H1 (cell line): ENCODE data around the gene TUBGCP2. TPM values are rescaled to one million over a fixed set of nuclear protein-coding genes. Genes with fewer than 3 reads are reported as not detected.

Experiments
- ASH2L ChIP-seq: fragments of 200-600, 300-600 bp; sonication (generic); IDR thresholded peaks from one replicate; pipeline ENCODE4 v1.7.1; 2017; ENCODE audit warnings: low read length
- BACH1 ChIP-seq: IDR thresholded peaks from 2 replicates; pipeline ENCODE4 v1.6.1; 2012; ENCODE audit warnings: low read length, improper control_type of control experiment
- CBX8 ChIP-seq: fragments of 300-800, 300-1000 bp; sonication (generic); IDR thresholded peaks from 2 replicates; pipeline ENCODE4 v1.7.1; 2016; ENCODE audit warnings: low read depth, low read length, borderline replicate concordance
- CTCF ChIP-seq, 3 experiments: IDR thresholded peaks; 1 replicate in 2 of 3; 2 replicates in 1 of 3; pipeline versions ENCODE4 v1.5.1 to v1.6.1; 2011; ENCODE audit warnings: low read length in 3 of 3, mild to moderate bottlenecking in 3 of 3, inconsistent platforms in 2 of 3, low read depth in 1 of 3, moderate library complexity in 1 of 3; ENCODE audit not compliant: insufficient read depth in 1 of 3; ENCODE audit errors: control extremely low read depth in 1 of 3
- EGR1 ChIP-seq: IDR thresholded peaks from 2 replicates; pipeline ENCODE4 v1.6.1; 2011; ENCODE audit warnings: low read depth, low read length, borderline replicate concordance
- EP300 ChIP-seq, 2 experiments: IDR thresholded peaks; 1 replicate in 1 of 2; 2 replicates in 1 of 2; pipeline ENCODE4 v1.6.1; 2011 to 2012; ENCODE audit warnings: low read depth in 2 of 2, low read length in 2 of 2, mild to moderate bottlenecking in 2 of 2, borderline replicate concordance in 1 of 2, inconsistent platforms in 1 of 2, moderate library complexity in 1 of 2
- GABPA ChIP-seq: IDR thresholded peaks from 2 replicates; pipeline ENCODE4 v1.6.1; 2011; ENCODE audit warnings: mild to moderate bottlenecking, low read length, moderate library complexity, borderline replicate concordance; ENCODE audit not compliant: insufficient read depth
- GTF2F1 ChIP-seq: IDR thresholded peaks from 2 replicates; pipeline ENCODE4 v1.6.1; 2012; ENCODE audit warnings: low read depth, low read length, improper control_type of control experiment, borderline replicate concordance
- MAX ChIP-seq: IDR thresholded peaks from 2 replicates; pipeline ENCODE4 v1.6.1; 2012; ENCODE audit warnings: inconsistent platforms
- NANOG ChIP-seq: IDR thresholded peaks from 2 replicates; pipeline ENCODE4 v1.6.1; 2011; ENCODE audit warnings: low read length, low read depth, mild to moderate bottlenecking, inconsistent platforms; ENCODE audit not compliant: insufficient read depth, poor library complexity, severe bottlenecking
- POLR2A ChIP-seq, 2 experiments: IDR thresholded peaks; 1 replicate in 1 of 2; 2 replicates in 1 of 2; pipeline ENCODE4 v1.6.1; 2011; ENCODE audit warnings: low read depth in 2 of 2, low read length in 2 of 2, mild to moderate bottlenecking in 2 of 2; ENCODE audit errors: control extremely low read depth in 1 of 2
- RFX5 ChIP-seq: IDR thresholded peaks from 2 replicates; pipeline ENCODE4 v1.6.1; 2011; ENCODE audit warnings: low read depth, low read length, improper control_type of control experiment, borderline replicate concordance
- SAP30 ChIP-seq: fragments of 300-600 bp; sonication (generic); IDR thresholded peaks from 2 replicates; pipeline ENCODE4 v1.7.1; 2012; ENCODE audit warnings: low read length, moderate library complexity, mild to moderate bottlenecking, inconsistent platforms; ENCODE audit not compliant: insufficient read depth, insufficient replicate concordance
- SIRT6 ChIP-seq: IDR thresholded peaks from one replicate; pipeline ENCODE4 v1.7.1; 2012; ENCODE audit warnings: low read length, inconsistent platforms
- SP4 ChIP-seq: IDR thresholded peaks from 2 replicates; pipeline ENCODE4 v1.6.1; 2012; ENCODE audit warnings: low read length, inconsistent platforms
- TAF1 ChIP-seq: IDR thresholded peaks from 2 replicates; pipeline ENCODE4 v1.6.1; 2011; ENCODE audit warnings: mild to moderate bottlenecking, low read depth, low read length
- TBP ChIP-seq: IDR thresholded peaks from 2 replicates; pipeline ENCODE4 v1.6.1; 2011; ENCODE audit warnings: low read depth, low read length, improper control_type of control experiment
- TCF12 ChIP-seq: IDR thresholded peaks from 2 replicates; pipeline ENCODE4 v1.6.1; 2011; ENCODE audit warnings: low read depth, mild to moderate bottlenecking, low read length
- YY1 ChIP-seq: IDR thresholded peaks from 2 replicates; pipeline ENCODE4 v1.6.1; 2011; ENCODE audit warnings: low read depth, mild to moderate bottlenecking, low read length
- ZNF274 ChIP-seq: IDR thresholded peaks from 2 replicates; pipeline ENCODE4 v1.7.0; 2012; ENCODE audit warnings: low read length, borderline replicate concordance; ENCODE audit errors: extremely low read depth
- polyA plus RNA-seq, 7 experiments: library from polyadenylated mRNA; depleted of rRNA in 3 of 7; stranded (reverse) in 5 of 7; unstranded in 2 of 7; fragments of >200 nt in 5 of 7; fragments of 200-250 nt in 2 of 7; gene quantifications; 1 replicate in 5 of 7; 2 replicates in 1 of 7; 4 replicates in 1 of 7; pipeline versions ENCODE4 v1.2.1 to v1.2.3, GENCODE V29; 2011 to 2013; ENCODE audit warnings: missing spikeins in 2 of 7, mixed read lengths in 2 of 7
- total RNA-seq: library from RNA; stranded (reverse); fragmentation: NEBNext Ultra II Directional; extraction: Animal tissue kit (Norgen Biotek cat#: 25700); gene quantifications from 2 replicates; pipeline ENCODE4 v1.2.1, GENCODE V29; 2021

Gene TUBGCP2
- total and polyA plus RNA-seq, 2 of the 8 experiments (the other 6 are each of a cell fraction or from before 2014, with no cell fraction given): 34.9 to 51.9 TPM

GRCh38 chr10:133318494-133319127, 9.9 kb upstream of the TUBGCP2 start (continued):
- TF ChIP-seq GABPA (peak; percentile 72; the same call in 1 of the 2 replicates), CBX8 (no peak), SAP30 (no peak), RFX5 (no peak), MAX (peak; percentile 68), BACH1 (peak; percentile 84), TBP (peak; percentile 88), SIRT6 (no peak), NANOG (no peak), EGR1 (no peak), YY1 (peak; percentile 81), POLR2A (IDR thresholded peaks at IDR 0.05; ENCODE audit: control extremely low read depth in 1 of 2, low read depth in 2 of 2, low read length in 2 of 2) (peak in 1 of 2 experiments; percentile 58; a peak in 1 of 3 replicates), ZNF274 (no peak), TAF1 (peak; percentile 88), CTCF (IDR thresholded peaks at IDR 0.05; ENCODE audit: control extremely low read depth in 1 of 3, insufficient read depth in 1 of 3, low read depth in 1 of 3, low read length in 3 of 3) (peak; percentile 85 to 96 (median 91)), GTF2F1 (no peak), SP4 (no peak), TCF12 (0 out of 2 replicates have a peak, but pooled peaks have one; percentile 3), ASH2L (peak; percentile 36), EP300 (IDR thresholded peaks at IDR 0.05; ENCODE audit: borderline replicate concordance in 1 of 2, low read depth in 2 of 2, low read length in 2 of 2) (no peak)
